HEK293 (cell line): ENCODE data around the gene CDC42SE1.

ENCODE experiments used
- CTCF ChIA-PET: fragments of 350-600 bp; formaldehyde crosslinking; extraction: SDS; loops from one replicate; lab custom pipeline; 2021; ENCODE audit warnings: antibody characterized with exemption; lab: Yijun Ruan, JAX
- POLR2A ChIA-PET: fragments of 300-600 bp; formaldehyde crosslinking; extraction: SDS; loops from one replicate; lab custom pipeline; 2020; ENCODE audit warnings: antibody characterized with exemption, inconsistent platforms; lab: Yijun Ruan, JAX
- H3K27ac ChIP-seq: fragments of 200-500 bp; sonication (Bioruptor generic); 2 replicates; pipeline ENCODE4 v1.5.1; 2014; ENCODE audit warnings: low read depth, low read length, control low read depth, inconsistent platforms; ENCODE audit errors: extremely low read depth
- H3K36me3 ChIP-seq, 2 experiments: fragments of 200-500 bp in 1 of 2; sonication (Bioruptor generic) in 1 of 2; 1 replicate in 1 of 2; 2 replicates in 1 of 2; pipeline ENCODE4 v1.5.1; 2014 to 2017; ENCODE audit warnings: inconsistent platforms in 2 of 2, low read length in 2 of 2; ENCODE audit not compliant: control insufficient read depth in 2 of 2, insufficient read depth in 1 of 2
- H3K4me1 ChIP-seq: fragments of 200-500 bp; sonication (Bioruptor generic); 2 replicates; pipeline ENCODE4 v1.5.1; 2014; ENCODE audit warnings: mild to moderate bottlenecking, low read length, inconsistent platforms; ENCODE audit not compliant: control insufficient read depth, insufficient read depth
- H3K4me3 ChIP-seq: 2 replicates; pipeline ENCODE4 v1.5.1; 2011; ENCODE audit warnings: low read depth, mild to moderate bottlenecking, control low read depth, low read length, moderate library complexity
- H3K9me3 ChIP-seq: fragments of 200-500 bp; sonication (Bioruptor generic); 2 replicates; pipeline ENCODE4 v1.5.1; 2014; ENCODE audit warnings: low read depth, low read length, inconsistent platforms; ENCODE audit not compliant: control insufficient read depth, insufficient read depth
- AEBP2 ChIP-seq: fragments of 450-650 bp; formaldehyde crosslinking; IDR thresholded peaks from 2 replicates; pipeline ENCODE4 v1.5.1; 2016; ENCODE audit warnings: missing biosample characterization, missing genetic modification characterization, borderline replicate concordance
- ATF2 ChIP-seq: fragments of 450-650 bp; formaldehyde crosslinking; IDR thresholded peaks from 2 replicates; pipeline ENCODE4 v1.5.1; 2016; ENCODE audit warnings: missing biosample characterization, missing genetic modification characterization, low read depth
- GLI2 ChIP-seq: fragments of 450-650 bp; formaldehyde crosslinking; IDR thresholded peaks from 2 replicates; pipeline ENCODE4; 2017; ENCODE audit warnings: missing biosample characterization, missing genetic modification characterization, low read depth, borderline replicate concordance
- GLIS1 ChIP-seq: fragments of 450-650 bp; formaldehyde crosslinking; IDR thresholded peaks from 2 replicates; pipeline ENCODE4 v1.5.1; 2016; ENCODE audit warnings: missing biosample characterization, missing genetic modification characterization
- HOXA7 ChIP-seq: sonication (generic); formaldehyde crosslinking; IDR thresholded peaks from 2 replicates; pipeline ENCODE4 v1.8.1; 2022; ENCODE audit warnings: missing genetic modification reagents, borderline replicate concordance
- MZF1 ChIP-seq: fragments of 450-650 bp; formaldehyde crosslinking; IDR thresholded peaks from 2 replicates; pipeline ENCODE4 v1.5.1; 2017; ENCODE audit warnings: missing biosample characterization, missing genetic modification characterization, borderline replicate concordance
- TRIM28 ChIP-seq: IDR thresholded peaks from 2 replicates; pipeline ENCODE4 v1.6.1; 2011; ENCODE audit warnings: low read length, control low read depth, borderline replicate concordance
- YY2 ChIP-seq: fragments of 450-650 bp; formaldehyde crosslinking; IDR thresholded peaks from 2 replicates; pipeline ENCODE4 v1.5.1; 2016; ENCODE audit warnings: missing biosample characterization, missing genetic modification characterization
- ZBTB17 ChIP-seq: fragments of 450-650 bp; formaldehyde crosslinking; IDR thresholded peaks from 2 replicates; pipeline ENCODE4 v1.5.1; 2016; ENCODE audit warnings: missing biosample characterization, missing genetic modification characterization
- ZEB2 ChIP-seq: fragments of 450-650 bp; formaldehyde crosslinking; IDR thresholded peaks from 2 replicates; pipeline ENCODE4 v1.5.1; 2016; ENCODE audit warnings: missing biosample characterization, missing genetic modification characterization
- ZFP69B ChIP-seq: fragments of 450-650 bp; formaldehyde crosslinking; IDR thresholded peaks from 2 replicates; pipeline ENCODE4 v1.5.1; 2016; ENCODE audit warnings: missing biosample characterization, missing genetic modification characterization
- ZNF169 ChIP-seq: fragments of 450-650 bp; formaldehyde crosslinking; IDR thresholded peaks from 2 replicates; pipeline ENCODE4 v1.5.1; 2016; ENCODE audit warnings: missing biosample characterization, missing genetic modification characterization
- ZNF184 ChIP-seq: fragments of 450-650 bp; IDR thresholded peaks from 2 replicates; pipeline ENCODE4 v1.5.1; 2018; ENCODE audit warnings: missing biosample characterization, mild to moderate bottlenecking, missing genetic modification characterization
- ZNF2 ChIP-seq: fragments of 450-650 bp; formaldehyde crosslinking; IDR thresholded peaks from 2 replicates; pipeline ENCODE4 v1.5.1; 2016; ENCODE audit warnings: missing biosample characterization, missing genetic modification characterization
- ZNF223 ChIP-seq: fragments of 450-650 bp; formaldehyde crosslinking; IDR thresholded peaks from 2 replicates; pipeline ENCODE4 v1.5.1; 2016; ENCODE audit warnings: missing biosample characterization, missing genetic modification characterization
- ZNF341 ChIP-seq: fragments of 450-650 bp; formaldehyde crosslinking; IDR thresholded peaks from 2 replicates; pipeline ENCODE4; 2016; ENCODE audit warnings: low read depth, missing biosample characterization, missing genetic modification characterization
- ZNF366 ChIP-seq: fragments of 450-650 bp; formaldehyde crosslinking; conservative IDR thresholded peaks from 2 replicates; pipeline ENCODE4 v1.5.1; 2016; ENCODE audit warnings: missing biosample characterization, missing genetic modification characterization
- ZNF600 ChIP-seq: fragments of 450-650 bp; formaldehyde crosslinking; IDR thresholded peaks from 2 replicates; pipeline ENCODE4 v1.5.1; 2016; ENCODE audit warnings: missing biosample characterization, missing genetic modification characterization
- ZNF654 ChIP-seq: fragments of 450-650 bp; formaldehyde crosslinking; IDR thresholded peaks from 2 replicates; pipeline ENCODE4 v1.5.1; 2016; ENCODE audit warnings: low read depth, missing biosample characterization, missing genetic modification characterization
- ZNF692 ChIP-seq: fragments of 450-650 bp; formaldehyde crosslinking; IDR thresholded peaks from 2 replicates; pipeline ENCODE4 v1.5.1; 2016; ENCODE audit warnings: missing biosample characterization, missing genetic modification characterization
- ZNF777 ChIP-seq: fragments of 450-650 bp; formaldehyde crosslinking; IDR thresholded peaks from 2 replicates; pipeline ENCODE4 v1.5.1; 2017; ENCODE audit warnings: missing biosample characterization, missing genetic modification characterization, borderline replicate concordance
- TF ChIP-seq, protein P1 (sequence below): fragments of 450-650 bp; formaldehyde crosslinking; conservative IDR thresholded peaks from 2 replicates; pipeline ENCODE4 v1.5.1; 2016; ENCODE audit warnings: low read depth, missing biosample characterization, missing genetic modification characterization
- TF ChIP-seq, protein P2 (sequence below): fragments of 450-650 bp; formaldehyde crosslinking; IDR thresholded peaks from 2 replicates; pipeline ENCODE4 v1.5.1; 2016; ENCODE audit warnings: missing biosample characterization, missing genetic modification characterization
- TF ChIP-seq, protein P3 (sequence below): fragments of 450-650 bp; formaldehyde crosslinking; IDR thresholded peaks from 2 replicates; pipeline ENCODE4 v1.5.1; 2016; ENCODE audit warnings: missing biosample characterization, missing genetic modification characterization

CDC42SE1 gene

GRCh38 chr1:151024540-151025146, 34.8 kb downstream of the CDC42SE1 start:
- no peak overlapping the region for H3K4me3 ChIP-seq
- H3K4me1 ChIP-seq = no peaks in the 10 kb centered on the region
- CTCF ChIA-PET = interaction anchor here (0.6 to 1.8 kb wide), 24 partner anchors 10 to 1142 kb away, joined by 3 to 17 read pairs (median 6); partner anchors contain the start of genes C1orf56, CDC42SE1, LYSMD1 and MINDY1
- H3K27ac ChIP-seq = no peak overlapping the region
- POLR2A ChIA-PET = interaction anchor here (1.0 kb wide), 1 partner anchor 46 kb away, joined by 3 read pairs; no protein-coding TSS in a partner anchor
- no peaks in the 10 kb centered on the region for H3K9me3 ChIP-seq
- peaks cover 49 to 53% of the 10 kb centered on the region in 2 experiments for H3K36me3 ChIP-seq
- TF ChIP-seq YY2 (no peak), ZNF2 (tag by site-specific recombination) (no peak), TRIM28 (no peak), ZBTB17 (tag by site-specific recombination) (0 out of 2 replicates have a peak, but pooled peaks have one; percentile 44), ATF2 (tag by site-specific recombination) (no peak), ZFP69B (tag by site-specific recombination) (0 out of 2 replicates have a peak, but pooled peaks have one; percentile 16), ZNF366 (tag by site-specific recombination) (no peak), HOXA7 (CRISPR knock-in tag) (no peak), MZF1 (no peak), AEBP2 (no peak), GLI2 (no peak), ZNF777 (tag by site-specific recombination) (no peak), ZNF184 (no peak), GLIS1 (0 out of 2 replicates have a peak, but pooled peaks have one; percentile 13), ZNF600 (peak; percentile 69; the same call in 1 of the 2 replicates), ZNF654 (tag by site-specific recombination) (peak; percentile 76), ZNF223 (tag by site-specific recombination) (peak; percentile 72; the same call in 1 of the 2 replicates), ZNF341 (tag by site-specific recombination) (no peak), ZNF169 (tag by site-specific recombination) (no peak), ZEB2 (tag by site-specific recombination) (no peak), ZNF692 (tag by site-specific recombination) (0 out of 2 replicates have a peak, but pooled peaks have one; percentile 21)
- TF ChIP-seq, protein P1, sequence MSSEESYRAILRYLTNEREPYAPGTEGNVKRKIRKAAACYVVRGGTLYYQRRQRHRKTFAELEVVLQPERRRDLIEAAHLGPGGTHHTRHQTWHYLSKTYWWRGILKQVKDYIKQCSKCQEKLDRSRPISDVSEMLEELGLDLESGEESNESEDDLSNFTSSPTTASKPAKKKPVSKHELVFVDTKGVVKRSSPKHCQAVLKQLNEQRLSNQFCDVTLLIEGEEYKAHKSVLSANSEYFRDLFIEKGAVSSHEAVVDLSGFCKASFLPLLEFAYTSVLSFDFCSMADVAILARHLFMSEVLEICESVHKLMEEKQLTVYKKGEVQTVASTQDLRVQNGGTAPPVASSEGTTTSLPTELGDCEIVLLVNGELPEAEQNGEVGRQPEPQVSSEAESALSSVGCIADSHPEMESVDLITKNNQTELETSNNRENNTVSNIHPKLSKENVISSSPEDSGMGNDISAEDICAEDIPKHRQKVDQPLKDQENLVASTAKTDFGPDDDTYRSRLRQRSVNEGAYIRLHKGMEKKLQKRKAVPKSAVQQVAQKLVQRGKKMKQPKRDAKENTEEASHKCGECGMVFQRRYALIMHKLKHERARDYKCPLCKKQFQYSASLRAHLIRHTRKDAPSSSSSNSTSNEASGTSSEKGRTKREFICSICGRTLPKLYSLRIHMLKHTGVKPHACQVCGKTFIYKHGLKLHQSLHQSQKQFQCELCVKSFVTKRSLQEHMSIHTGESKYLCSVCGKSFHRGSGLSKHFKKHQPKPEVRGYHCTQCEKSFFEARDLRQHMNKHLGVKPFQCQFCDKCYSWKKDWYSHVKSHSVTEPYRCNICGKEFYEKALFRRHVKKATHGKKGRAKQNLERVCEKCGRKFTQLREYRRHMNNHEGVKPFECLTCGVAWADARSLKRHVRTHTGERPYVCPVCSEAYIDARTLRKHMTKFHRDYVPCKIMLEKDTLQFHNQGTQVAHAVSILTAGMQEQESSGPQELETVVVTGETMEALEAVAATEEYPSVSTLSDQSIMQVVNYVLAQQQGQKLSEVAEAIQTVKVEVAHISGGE (tag by site-specific recombination) = no peak
- TF ChIP-seq, protein P2, sequence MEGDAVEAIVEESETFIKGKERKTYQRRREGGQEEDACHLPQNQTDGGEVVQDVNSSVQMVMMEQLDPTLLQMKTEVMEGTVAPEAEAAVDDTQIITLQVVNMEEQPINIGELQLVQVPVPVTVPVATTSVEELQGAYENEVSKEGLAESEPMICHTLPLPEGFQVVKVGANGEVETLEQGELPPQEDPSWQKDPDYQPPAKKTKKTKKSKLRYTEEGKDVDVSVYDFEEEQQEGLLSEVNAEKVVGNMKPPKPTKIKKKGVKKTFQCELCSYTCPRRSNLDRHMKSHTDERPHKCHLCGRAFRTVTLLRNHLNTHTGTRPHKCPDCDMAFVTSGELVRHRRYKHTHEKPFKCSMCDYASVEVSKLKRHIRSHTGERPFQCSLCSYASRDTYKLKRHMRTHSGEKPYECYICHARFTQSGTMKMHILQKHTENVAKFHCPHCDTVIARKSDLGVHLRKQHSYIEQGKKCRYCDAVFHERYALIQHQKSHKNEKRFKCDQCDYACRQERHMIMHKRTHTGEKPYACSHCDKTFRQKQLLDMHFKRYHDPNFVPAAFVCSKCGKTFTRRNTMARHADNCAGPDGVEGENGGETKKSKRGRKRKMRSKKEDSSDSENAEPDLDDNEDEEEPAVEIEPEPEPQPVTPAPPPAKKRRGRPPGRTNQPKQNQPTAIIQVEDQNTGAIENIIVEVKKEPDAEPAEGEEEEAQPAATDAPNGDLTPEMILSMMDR (tag by site-specific recombination) = peak; percentile 66
- TF ChIP-seq, protein P3, sequence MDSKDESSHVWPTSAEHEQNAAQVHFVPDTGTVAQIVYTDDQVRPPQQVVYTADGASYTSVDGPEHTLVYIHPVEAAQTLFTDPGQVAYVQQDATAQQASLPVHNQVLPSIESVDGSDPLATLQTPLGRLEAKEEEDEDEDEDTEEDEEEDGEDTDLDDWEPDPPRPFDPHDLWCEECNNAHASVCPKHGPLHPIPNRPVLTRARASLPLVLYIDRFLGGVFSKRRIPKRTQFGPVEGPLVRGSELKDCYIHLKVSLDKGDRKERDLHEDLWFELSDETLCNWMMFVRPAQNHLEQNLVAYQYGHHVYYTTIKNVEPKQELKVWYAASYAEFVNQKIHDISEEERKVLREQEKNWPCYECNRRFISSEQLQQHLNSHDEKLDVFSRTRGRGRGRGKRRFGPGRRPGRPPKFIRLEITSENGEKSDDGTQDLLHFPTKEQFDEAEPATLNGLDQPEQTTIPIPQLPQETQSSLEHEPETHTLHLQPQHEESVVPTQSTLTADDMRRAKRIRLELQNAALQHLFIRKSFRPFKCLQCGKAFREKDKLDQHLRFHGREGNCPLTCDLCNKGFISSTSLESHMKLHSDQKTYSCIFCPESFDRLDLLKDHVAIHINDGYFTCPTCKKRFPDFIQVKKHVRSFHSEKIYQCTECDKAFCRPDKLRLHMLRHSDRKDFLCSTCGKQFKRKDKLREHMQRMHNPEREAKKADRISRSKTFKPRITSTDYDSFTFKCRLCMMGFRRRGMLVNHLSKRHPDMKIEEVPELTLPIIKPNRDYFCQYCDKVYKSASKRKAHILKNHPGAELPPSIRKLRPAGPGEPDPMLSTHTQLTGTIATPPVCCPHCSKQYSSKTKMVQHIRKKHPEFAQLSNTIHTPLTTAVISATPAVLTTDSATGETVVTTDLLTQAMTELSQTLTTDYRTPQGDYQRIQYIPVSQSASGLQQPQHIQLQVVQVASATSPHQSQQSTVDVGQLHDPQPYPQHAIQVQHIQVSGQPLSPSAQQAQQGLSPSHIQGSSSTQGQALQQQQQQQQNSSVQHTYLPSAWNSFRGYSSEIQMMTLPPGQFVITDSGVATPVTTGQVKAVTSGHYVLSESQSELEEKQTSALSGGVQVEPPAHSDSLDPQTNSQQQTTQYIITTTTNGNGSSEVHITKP (tag by site-specific recombination) = 0 out of 2 replicates have a peak, but pooled peaks have one; percentile 12
